Measurements from ENCODE around the gene UMOD.

GRCh38 chr16:20311548-20311947, 41.0 kb downstream of the UMOD start:
- TF ChIP-seq CTCF (conservative IDR thresholded peaks at IDR 0.05; ENCODE audit: low read depth, low read length) (no peak), EZH2phosphoT487 (IDR thresholded peaks at IDR 0.05; ENCODE audit: borderline replicate concordance, low read length) (no peak)
